HG03520 (cell line): ENCODE results near the gene IPMK.
A peak's percentile ranks its signal among the peaks of the same experiment; 100 is the strongest.

Experiments used
- ATAC-seq: cut with Tn5 transposase; IDR thresholded peaks from one replicate; pipeline ENCODE4 v1.9.1; 2021; ENCODE audit warnings: mild to moderate bottlenecking, moderate library complexity; ENCODE audit not compliant: unreplicated experiment

IPMK gene

GRCh38 chr10:58267713-58268453, at the start of gene IPMK:
Gene IPMK, minus strand, starts transcription at chr10:58267894. Its CDS starts 283 bp downstream, at chr10:58267611.
- peak; percentile 53 for ATAC-seq

GRCh38 chr10:58316874-58317273, 49.2 kb upstream of the IPMK start:
- ATAC-seq: no peak

- no peak for ATAC-seq
These were observed 43.3 kb upstream of the IPMK start for GRCh38 chr10:58311026-58311425.

DNA sequence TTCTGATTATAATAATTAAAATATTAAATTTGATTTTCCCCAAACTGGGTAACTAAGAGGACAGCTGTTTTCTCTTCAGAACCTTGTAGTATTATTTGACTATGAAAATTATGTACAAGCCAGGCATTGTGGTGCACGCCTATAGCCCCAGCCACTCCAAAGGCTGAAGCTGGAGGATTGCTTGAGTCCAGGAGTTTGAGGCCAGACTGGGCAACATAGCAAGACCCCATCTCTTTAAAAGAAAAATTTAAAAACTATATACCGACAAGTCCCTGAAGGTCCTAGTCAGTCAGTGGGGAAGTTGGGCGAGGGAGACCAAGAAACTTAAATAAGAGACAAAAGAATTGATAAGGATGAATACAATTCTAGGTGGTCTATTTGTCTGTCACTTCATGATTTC, 40.0 kb upstream of the IPMK start:
- no peak for ATAC-seq

DNA sequence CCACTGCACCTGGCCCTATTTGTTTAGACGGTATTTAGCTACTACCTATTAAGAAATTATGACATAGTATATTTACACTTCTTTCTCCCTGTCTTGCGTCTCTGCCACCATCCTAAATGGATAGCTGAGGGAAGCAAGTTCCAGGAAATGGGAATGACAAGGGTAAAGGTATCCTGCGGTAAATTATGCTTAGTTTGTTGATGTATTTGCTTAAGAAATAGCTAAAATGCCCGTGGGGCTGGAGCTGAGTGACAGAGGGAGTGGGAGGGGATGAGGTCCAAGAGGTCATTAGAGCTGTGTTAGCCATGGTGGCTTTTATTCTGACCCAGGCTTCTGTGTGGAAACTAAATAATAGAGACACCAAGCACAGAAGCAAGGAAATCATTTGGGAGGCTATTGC, 38.1 kb upstream of the IPMK start:
- ATAC-seq: no peak

GRCh38 chr10:58304099-58304633, 36.5 kb upstream of the IPMK start:
- ATAC-seq: no peak

DNA sequence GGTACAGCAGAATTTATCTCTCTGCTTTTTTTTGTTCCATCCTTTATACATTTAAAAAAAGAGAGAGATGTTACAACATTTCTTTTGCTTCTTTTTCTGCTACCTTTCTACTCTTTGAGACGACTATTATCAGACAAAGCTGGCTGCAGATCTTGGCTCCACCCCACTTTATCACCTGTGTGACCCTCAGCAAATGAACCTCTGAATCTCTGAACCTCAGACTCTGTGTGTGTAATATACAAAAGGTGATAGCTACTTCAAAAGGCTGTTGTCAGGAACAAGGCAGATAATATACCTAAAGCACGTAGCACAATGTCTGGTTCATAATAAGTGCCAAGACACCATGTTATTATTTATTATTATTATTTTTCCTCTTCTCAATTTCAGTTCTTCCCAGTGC, 34.6 kb upstream of the IPMK start:
- ATAC-seq: no peak

GRCh38 chr10:58300676-58301075, 33.0 kb upstream of the IPMK start:
- ATAC-seq: no peak

- peak; percentile 84 for ATAC-seq
These were observed 31.9 kb upstream of the IPMK start for GRCh38 chr10:58299580-58299979.

GRCh38 chr10:58293989-58294388, 26.3 kb upstream of the IPMK start:
- no peak for ATAC-seq

DNA sequence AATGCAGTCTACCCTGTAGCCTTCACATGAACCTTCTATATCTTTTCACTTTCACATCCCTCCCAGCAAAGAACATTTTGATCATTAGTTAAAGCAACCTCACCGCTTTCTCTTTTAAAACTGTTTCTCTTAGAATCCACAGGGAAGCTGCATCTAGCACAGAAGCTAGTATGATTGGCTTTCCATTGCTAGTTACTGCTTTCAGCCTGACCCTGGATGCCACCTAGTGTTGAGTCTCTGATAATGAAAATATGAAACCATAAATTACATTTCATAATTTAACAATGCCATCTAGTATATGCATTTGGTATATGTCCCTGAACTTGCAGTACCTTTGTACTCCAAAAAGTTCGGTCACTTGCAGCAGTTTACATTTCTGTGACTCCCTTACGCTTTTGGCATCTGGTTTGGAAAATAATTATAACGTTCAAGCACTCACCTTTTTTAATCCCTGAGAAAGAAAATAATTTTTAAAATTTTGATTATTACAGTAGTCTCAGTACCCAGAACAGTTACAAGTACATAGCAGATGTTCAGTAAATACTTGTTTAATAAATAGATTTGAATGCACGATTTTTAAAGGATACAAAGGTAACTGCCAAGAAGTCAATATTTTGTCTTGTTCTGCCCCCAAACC, 24.0 kb upstream of the IPMK start:
- peak; percentile 93 for ATAC-seq

DNA sequence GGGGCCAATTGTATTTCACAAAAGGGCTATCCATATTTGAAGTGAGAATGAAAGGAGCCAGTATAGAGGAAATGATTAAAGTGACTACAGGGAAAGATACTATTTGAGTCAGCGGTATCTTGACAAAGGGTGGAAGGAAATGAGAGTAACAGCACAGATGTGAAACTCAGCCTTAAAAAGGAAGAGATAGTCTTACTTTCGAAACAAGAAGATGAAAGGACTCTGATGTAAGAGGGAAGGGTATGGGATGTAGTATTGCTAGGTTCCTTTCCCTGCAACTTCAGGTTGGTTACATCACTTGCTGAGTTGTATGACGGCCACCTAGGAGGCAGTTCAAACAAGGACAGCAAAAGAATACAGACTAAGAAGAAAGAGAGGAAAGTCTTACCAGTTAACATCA, 14.9 kb upstream of the IPMK start:
- ATAC-seq: peak; percentile 97

DNA sequence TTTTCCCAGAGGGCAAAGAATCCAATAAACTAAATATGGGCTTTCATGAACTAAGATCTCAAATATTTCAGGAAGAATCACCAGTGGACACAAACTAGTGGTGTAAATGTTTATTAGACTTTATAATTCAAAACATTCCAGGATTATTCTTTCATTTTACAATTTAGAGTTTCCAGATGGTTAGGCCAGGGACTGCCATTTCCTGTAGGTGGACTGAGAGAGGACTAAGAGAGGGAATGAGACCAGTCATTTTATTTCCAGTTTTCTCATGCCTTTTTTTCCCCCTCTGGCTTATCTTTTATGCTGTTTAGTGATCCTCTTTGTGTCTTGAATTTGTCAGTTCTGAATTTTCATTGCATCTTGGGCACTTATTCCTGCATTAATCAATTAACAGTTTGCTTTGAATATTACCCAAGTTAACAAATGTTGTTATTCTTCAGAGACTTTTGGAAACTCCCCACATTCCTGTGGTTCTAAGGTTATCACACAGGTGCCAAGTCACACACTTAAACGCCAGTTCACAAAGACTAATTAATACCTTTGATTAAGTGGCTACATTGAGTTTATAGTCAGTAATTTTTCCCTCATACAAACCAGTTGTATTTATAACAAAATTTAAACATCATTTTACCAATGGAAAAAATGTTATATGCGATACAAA, 13.5 kb upstream of the IPMK start:
- ATAC-seq: no peak

DNA sequence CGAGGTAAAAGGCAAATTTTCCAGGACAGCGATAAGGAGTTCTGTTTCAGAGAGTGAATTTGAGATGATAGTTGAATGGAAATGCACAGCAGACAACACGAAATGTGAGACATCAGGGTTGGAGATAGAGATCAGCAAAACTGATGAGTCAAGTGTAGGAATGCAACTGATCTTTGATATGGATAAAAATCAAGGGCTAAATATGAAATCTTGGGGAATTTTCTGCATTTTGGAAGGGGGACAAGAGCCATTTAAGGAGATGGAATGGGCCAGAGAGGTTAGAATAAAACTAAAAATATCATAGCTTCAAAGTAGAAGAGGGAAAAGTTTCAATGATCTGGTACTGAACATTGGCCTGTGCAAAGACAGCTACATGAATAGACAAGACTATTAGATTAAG, 12.8 kb upstream of the IPMK start:
- ATAC-seq: no peak

DNA sequence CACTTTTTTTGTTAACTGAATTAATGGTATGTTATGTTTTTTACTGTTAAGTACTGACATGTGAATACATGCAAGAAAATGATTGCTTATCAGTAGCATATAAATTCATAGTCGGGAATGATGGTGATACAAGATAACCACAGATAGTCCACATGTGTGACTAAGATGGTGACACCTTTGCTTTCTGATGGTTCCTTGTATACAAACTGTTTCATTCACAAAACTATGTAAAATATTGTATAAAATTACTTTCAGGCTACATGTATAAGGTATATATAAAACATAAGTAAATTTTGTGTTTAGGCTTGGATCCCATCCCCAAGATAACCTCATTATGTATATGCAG, 11.2 kb upstream of the IPMK start:
- no peak for ATAC-seq

- ATAC-seq: no peak
These were observed 10.7 kb upstream of the IPMK start for GRCh38 chr10:58278274-58278961.

- no peak for ATAC-seq
These were observed 8.2 kb upstream of the IPMK start for GRCh38 chr10:58275908-58276307.

GRCh38 chr10:58275261-58275660, 7.6 kb upstream of the IPMK start:
- ATAC-seq: no peak

- ATAC-seq: no peak
These were observed 2.1 kb upstream of the IPMK start for GRCh38 chr10:58269782-58270290.

DNA sequence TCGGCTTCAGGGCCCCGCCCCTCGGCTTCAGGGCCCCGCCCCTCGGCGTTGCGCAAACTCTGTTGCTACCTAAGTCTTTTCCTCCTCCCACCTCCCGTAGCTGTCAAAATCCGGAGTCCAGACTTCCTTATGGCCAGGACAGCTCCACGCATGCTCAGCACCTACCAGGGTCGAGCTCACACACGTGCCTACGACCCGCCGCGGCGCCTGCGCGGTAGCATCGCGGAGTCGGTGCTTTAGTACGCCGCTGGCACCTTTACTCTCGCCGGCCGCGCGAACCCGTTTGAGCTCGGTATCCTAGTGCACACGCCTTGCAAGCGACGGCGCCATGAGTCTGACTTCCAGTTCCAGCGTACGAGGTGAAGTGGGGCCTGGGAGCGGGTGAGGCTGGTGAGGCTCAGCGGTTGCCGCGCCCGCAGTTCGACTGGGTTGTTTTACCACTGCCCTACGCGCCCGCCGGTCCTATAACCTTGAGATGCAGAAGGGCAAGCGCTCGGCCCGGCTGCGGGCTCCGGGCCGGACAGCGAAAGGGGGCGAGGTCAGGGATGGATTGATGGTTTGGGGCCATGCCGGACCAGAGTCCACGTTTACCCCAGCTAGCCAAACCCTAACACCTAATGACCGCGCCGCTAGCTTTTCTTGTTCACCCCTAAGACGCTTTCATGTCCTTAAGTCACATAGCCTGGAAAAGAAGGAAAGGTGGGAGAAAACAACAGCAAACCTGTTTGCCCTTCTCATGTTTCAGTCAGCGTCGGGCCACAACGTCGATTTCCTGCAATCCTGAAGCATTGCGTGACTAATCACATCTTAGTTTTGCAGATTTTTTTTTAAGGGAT, 1.5 kb upstream of the IPMK start, which contains the start of gene CISD1:
CISD1 (plus strand) TSS at position 217 of the 836 bp plus-strand sequence; CDS start at position 329, 112 bp downstream.
- peak; percentile 55 for ATAC-seq
